ENCODE data around the gene GNMT. TPM values are rescaled to one million over a fixed set of nuclear protein-coding genes. Genes with fewer than 3 reads are reported as not detected.
A peak's percentile ranks its signal among the peaks of the same experiment; 100 is the strongest.

GNMT gene
- polyA plus RNA-seq, 1 of the 3 experiments (the other 2 are of a cell fraction): 2.0 TPM

- Histone ChIP-seq H2AFZ (ENCODE audit: low read depth) (peak overlapping the region; percentile 86; the same call in 1 of the 2 replicates), H3K4me1 (ENCODE audit: control insufficient read depth in 1 of 2, insufficient read depth in 2 of 2, low read depth in 1 of 2, low read length in 1 of 2) (peaks cover 0 to 10% of the 10 kb centered on the region in 2 experiments; a peak in 2 of 4 replicates), H4K20me1 (ENCODE audit: insufficient read depth) (no peaks in the 10 kb centered on the region), H3K27me3 (ENCODE audit: insufficient read depth) (no peaks in the 10 kb centered on the region), H3K4me2 (peak overlapping the region; percentile 98), H3K4me3 (ENCODE audit: low read depth in 2 of 2, low read length in 1 of 2) (peak overlapping the region; percentile 66 to 81), H3K9me2 (no peaks in the 10 kb centered on the region), H3K36me3 (replicated peaks in 1 of 2; ENCODE audit: control insufficient read depth in 1 of 2, insufficient read depth in 2 of 2, low read length in 1 of 2) (peaks cover 0 to 5% of the 10 kb centered on the region in 2 experiments), H3F3A (replicated peaks; ENCODE audit: insufficient read depth) (peaks cover 12% of the 10 kb centered on the region), H3K9me3 (no peaks in the 10 kb centered on the region), H3K27ac (ENCODE audit: low read depth in 2 of 2, low read length in 1 of 2) (peak overlapping the region; percentile 80 to 86), H3K9ac (peak overlapping the region; percentile 82), H3K79me2 (ENCODE audit: insufficient read depth) (peaks cover 39% of the 10 kb centered on the region)
- ChIA-PET POLR2A (interaction anchor here (0.8 to 2.6 kb wide), 12 partner anchors 8 to 232 kb away, joined by 3 to 16 read pairs (median 5); partner anchors contain the start of genes CNPY3, KLHDC3, MEA1 and MRPL2), CTCF (interaction anchor here (0.6 to 1.8 kb wide), 8 partner anchors 11 to 268 kb away, joined by 3 to 6 read pairs (median 4); partner anchors contain the start of gene CNPY3)
- peak; percentile 72 for DNase-seq
- 4% methylated on average over 5 of the region's 28 CpGs for WGBS (ENCODE audit: low lambda C conversion rate)
- TF ChIP-seq REST (IDR thresholded peaks at IDR 0.05; ENCODE audit: low read depth, low read length): no peak
- no peak for TF ChIP-seq ELF1 (IDR thresholded peaks at IDR 0.05)
- no peak for TF ChIP-seq EP300 (IDR thresholded peaks at IDR 0.05; ENCODE audit: borderline replicate concordance in 1 of 2, low read depth in 1 of 2, low read length in 1 of 2)
- TF ChIP-seq IRF3 (IDR thresholded peaks at IDR 0.05; ENCODE audit: low read depth, low read length): no peak
- TF ChIP-seq PBX3 (IDR thresholded peaks at IDR 0.05): no peak
- TF ChIP-seq EZH2phosphoT487 (IDR thresholded peaks at IDR 0.05; ENCODE audit: borderline replicate concordance, low read depth): no peak
- no peak for TF ChIP-seq TCF12 (IDR thresholded peaks at IDR 0.05)
- TF ChIP-seq SMC3 (IDR thresholded peaks at IDR 0.05; ENCODE audit: low read depth, low read length): no peak
- no peak for TF ChIP-seq FOXJ3 (CRISPR knock-in tag; IDR thresholded peaks at IDR 0.05)
- no peak for TF ChIP-seq CTCF (IDR thresholded peaks at IDR 0.05)
- TF ChIP-seq NFIC (IDR thresholded peaks at IDR 0.05; ENCODE audit: borderline replicate concordance): no peak
- TF ChIP-seq TEAD4 (IDR thresholded peaks at IDR 0.05; ENCODE audit: borderline replicate concordance, insufficient read depth): no peak
- no peak for TF ChIP-seq SIN3A (IDR thresholded peaks at IDR 0.05; ENCODE audit: borderline replicate concordance, low read depth, low read length)
- TF ChIP-seq POLR2AphosphoS5 (IDR thresholded peaks at IDR 0.05; ENCODE audit: low read depth, low read length): no peak
- TF ChIP-seq TAF1 (IDR thresholded peaks at IDR 0.05; ENCODE audit: borderline replicate concordance, low read depth, low read length): no peak
- TF ChIP-seq CHD2 (IDR thresholded peaks at IDR 0.05; ENCODE audit: low read length, partially characterized antibody): no peak
Observed at GRCh38 chr6:42978487-42978838, 17.9 kb downstream of the GNMT start.

Measured in SK-N-SH (cell line).